ENCODE results near the gene ZNF512B. TPM values are rescaled to one million over a fixed set of nuclear protein-coding genes. Genes with fewer than 3 reads are reported as not detected.

The ZNF512B gene
- total RNA-seq, 2 experiments from 2014 or later: 7.2 to 14.3 TPM

GRCh38 chr20:63980806-63981728, 11.3 kb upstream of the ZNF512B start, which contains the start of gene PRPF6:
PRPF6 (plus strand) TSS chr20:63981132; CDS start chr20:63981246, 114 bp downstream.
- peaks cover 14% of the 10 kb centered on the region for H3K79me2 ChIP-seq (ENCODE audit: insufficient read depth, low read depth, low read length)
- TF ChIP-seq EZH2phosphoT487 (IDR thresholded peaks at IDR 0.05; ENCODE audit: borderline replicate concordance, low read depth, low read length): no peak
- TF ChIP-seq, protein P1, sequence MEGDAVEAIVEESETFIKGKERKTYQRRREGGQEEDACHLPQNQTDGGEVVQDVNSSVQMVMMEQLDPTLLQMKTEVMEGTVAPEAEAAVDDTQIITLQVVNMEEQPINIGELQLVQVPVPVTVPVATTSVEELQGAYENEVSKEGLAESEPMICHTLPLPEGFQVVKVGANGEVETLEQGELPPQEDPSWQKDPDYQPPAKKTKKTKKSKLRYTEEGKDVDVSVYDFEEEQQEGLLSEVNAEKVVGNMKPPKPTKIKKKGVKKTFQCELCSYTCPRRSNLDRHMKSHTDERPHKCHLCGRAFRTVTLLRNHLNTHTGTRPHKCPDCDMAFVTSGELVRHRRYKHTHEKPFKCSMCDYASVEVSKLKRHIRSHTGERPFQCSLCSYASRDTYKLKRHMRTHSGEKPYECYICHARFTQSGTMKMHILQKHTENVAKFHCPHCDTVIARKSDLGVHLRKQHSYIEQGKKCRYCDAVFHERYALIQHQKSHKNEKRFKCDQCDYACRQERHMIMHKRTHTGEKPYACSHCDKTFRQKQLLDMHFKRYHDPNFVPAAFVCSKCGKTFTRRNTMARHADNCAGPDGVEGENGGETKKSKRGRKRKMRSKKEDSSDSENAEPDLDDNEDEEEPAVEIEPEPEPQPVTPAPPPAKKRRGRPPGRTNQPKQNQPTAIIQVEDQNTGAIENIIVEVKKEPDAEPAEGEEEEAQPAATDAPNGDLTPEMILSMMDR (conservative IDR thresholded peaks at IDR 0.05; ENCODE audit: low read length): peak; percentile 86
- H3K4me1 ChIP-seq (ENCODE audit: insufficient read depth, low read length, poor library complexity, severe bottlenecking): peaks cover 35% of the 10 kb centered on the region
- H3K4me2 ChIP-seq (ENCODE audit: low read length): peak within 1 kb of the TSS; percentile 82
- H2AFZ ChIP-seq (ENCODE audit: low read length): peak within 1 kb of the TSS; percentile 45; the same call in 1 of the 2 replicates
- no peaks in the 10 kb centered on the region for H3K9me3 ChIP-seq (ENCODE audit: low read length)
- ChIA-PET POLR2A (interaction anchor here (0.6 to 1.3 kb wide), 4 partner anchors 24 to 85 kb away, joined by 3 to 4 read pairs (median 3); no protein-coding TSS in a partner anchor), CTCF (ENCODE audit: unreplicated experiment) (interaction anchor here (0.7 to 1.2 kb wide), 4 partner anchors 57 to 139 kb away, joined by 3 to 4 read pairs (median 3); no protein-coding TSS in a partner anchor)
- H3K9me2 ChIP-seq (ENCODE audit: insufficient read depth, low read length): no peaks in the 10 kb centered on the region
- no TSS peak for BruUV-seq (replicated peaks)
- H3K36me3 ChIP-seq (ENCODE audit: insufficient read depth, low read length): peaks cover 35% of the 10 kb centered on the region
- DNase-seq (ENCODE audit: low spot score): peak; percentile 99
- peak within 1 kb of the TSS; percentile 89 for H3K27ac ChIP-seq (ENCODE audit: low read depth, low read length, poor library complexity, severe bottlenecking)
- peak within 1 kb of the TSS; percentile 82 for H3K4me3 ChIP-seq (ENCODE audit: low read depth, low read length, poor library complexity, severe bottlenecking)
- H4K20me1 ChIP-seq (ENCODE audit: insufficient read depth, low read length): no peaks in the 10 kb centered on the region
- intact Hi-C loops (cut with micrococcal nuclease; ENCODE audit: unreplicated experiment): loop anchor here (1.0 to 5.0 kb wide), 2 partner anchors 96 to 139 kb away; partner anchors contain the start of gene RGS19

GRCh38 chr20:63980317-63980805, 10.6 kb upstream of the ZNF512B start:
- Histone ChIP-seq H3K27ac (ENCODE audit: low read depth, low read length, poor library complexity, severe bottlenecking) (peak overlapping the region; percentile 89), H3K36me3 (ENCODE audit: insufficient read depth, low read length) (peaks cover 30% of the 10 kb centered on the region), H3K4me3 (ENCODE audit: low read depth, low read length, poor library complexity, severe bottlenecking) (peak overlapping the region; percentile 82), H3K9me3 (ENCODE audit: low read length) (no peaks in the 10 kb centered on the region), H3K4me1 (ENCODE audit: insufficient read depth, low read length, poor library complexity, severe bottlenecking) (peaks cover 35% of the 10 kb centered on the region), H3K79me2 (ENCODE audit: insufficient read depth, low read depth, low read length) (peaks cover 14% of the 10 kb centered on the region), H3K4me2 (ENCODE audit: low read length) (peak overlapping the region; percentile 82), H4K20me1 (ENCODE audit: insufficient read depth, low read length) (no peaks in the 10 kb centered on the region), H2AFZ (ENCODE audit: low read length) (peak overlapping the region; percentile 43; the same call in 1 of the 2 replicates), H3K9me2 (ENCODE audit: insufficient read depth, low read length) (no peaks in the 10 kb centered on the region)
- CTCF ChIA-PET (ENCODE audit: unreplicated experiment): interaction anchor here (0.7 to 1.2 kb wide), 4 partner anchors 58 to 140 kb away, joined by 3 to 4 read pairs (median 3); no protein-coding TSS in a partner anchor
- BruUV-seq (replicated peaks): no TSS peak
- intact Hi-C loops (cut with micrococcal nuclease; ENCODE audit: unreplicated experiment): loop anchor here (1.0 to 5.0 kb wide), 2 partner anchors 97 to 140 kb away; partner anchors contain the start of gene RGS19
- DNase-seq (ENCODE audit: low spot score): no peak
- TF ChIP-seq, protein P1 (conservative IDR thresholded peaks at IDR 0.05; ENCODE audit: low read length): no peak
- no peak for TF ChIP-seq EZH2phosphoT487 (IDR thresholded peaks at IDR 0.05; ENCODE audit: borderline replicate concordance, low read depth, low read length)
- POLR2A ChIA-PET: interaction anchor here (0.6 to 1.3 kb wide), 3 partner anchors 23 to 85 kb away, joined by 3 to 4 read pairs (median 3); no protein-coding TSS in a partner anchor
